K562 (cell line): Measurements from ENCODE around the gene VPS11. TPM values are rescaled to one million over a fixed set of nuclear protein-coding genes. Genes with fewer than 3 reads are reported as not detected.

Experiments used
- ELF1 ChIP-seq: fragments of 200-800 bp; sonication (Bioruptor generic); IDR thresholded peaks from 2 replicates; pipeline ENCODE4 v1.6.1; 2016; ENCODE audit warnings: missing genetic modification characterization, missing compliant biosample characterization
- GABPB2 ChIP-seq: fragments of 250-450 bp; sonication (Bioruptor Pico); conservative IDR thresholded peaks from 2 replicates; pipeline ENCODE4 v1.5.1; 2021; ENCODE audit warnings: mild to moderate bottlenecking
- MAZ ChIP-seq, 2 experiments: fragments of 450-650 bp in 1 of 2; sonication (generic) in 1 of 2; formaldehyde crosslinking; IDR thresholded peaks in 1 of 2; conservative IDR thresholded peaks in 1 of 2; 2 replicates each; pipeline versions ENCODE4 v1.4.0 to v1.5.0; 2020; ENCODE audit warnings: mild to moderate bottlenecking in 1 of 2, missing genetic modification reagents in 1 of 2
- MCM2 ChIP-seq: fragments of 450-650 bp; IDR thresholded peaks from 2 replicates; pipeline ENCODE4 v1.6.1; 2017; ENCODE audit warnings: low read depth, mild to moderate bottlenecking
- NCOA1 ChIP-seq: fragments of 450-650 bp; IDR thresholded peaks from 2 replicates; pipeline ENCODE4 v1.6.1; 2016; ENCODE audit warnings: low read depth
- PRDM10 ChIP-seq: fragments of 450-650 bp; IDR thresholded peaks from 2 replicates; pipeline ENCODE4 v1.6.1; 2018; ENCODE audit not compliant: partially characterized antibody
- RBM14 ChIP-seq: fragments of 200-400 bp; formaldehyde crosslinking; IDR thresholded peaks from 2 replicates; pipeline ENCODE4 v1.6.1; 2018; ENCODE audit warnings: low read depth, mild to moderate bottlenecking, low read length, moderate library complexity, borderline replicate concordance; ENCODE audit not compliant: insufficient read depth
- RHOXF2B ChIP-seq: fragments of 250-450 bp; sonication (Bioruptor Pico); conservative IDR thresholded peaks from 2 replicates; pipeline ENCODE4 v1.5.1; 2021
- STAT5A ChIP-seq: IDR thresholded peaks from 2 replicates; pipeline ENCODE4 v1.6.1; 2012; ENCODE audit warnings: low read length, inconsistent platforms, borderline replicate concordance
- TAF1 ChIP-seq: IDR thresholded peaks from 2 replicates; pipeline ENCODE4 v1.6.1; 2011; ENCODE audit warnings: mild to moderate bottlenecking, low read length, moderate library complexity; ENCODE audit not compliant: insufficient read depth, control insufficient read depth, severe bottlenecking; ENCODE audit errors: extremely low read depth
- THAP12 ChIP-seq: fragments of 250-450 bp; sonication (Bioruptor Pico); IDR thresholded peaks from 2 replicates; pipeline ENCODE4 v1.9.0; 2021; ENCODE audit warnings: mild to moderate bottlenecking, inconsistent platforms
- USF2 ChIP-seq: sonication (generic); formaldehyde crosslinking; IDR thresholded peaks from 2 replicates; pipeline ENCODE4 v1.5.0; 2020; ENCODE audit warnings: missing genetic modification reagents
- ZMIZ1 ChIP-seq, 2 experiments: fragments of 150-350 bp in 1 of 2; IDR thresholded peaks; 2 replicates each; pipeline ENCODE4 v1.6.1; 2012 to 2016; ENCODE audit warnings: low read depth in 2 of 2, low read length in 2 of 2, mild to moderate bottlenecking in 1 of 2, moderate library complexity in 1 of 2
- ZNF143 ChIP-seq: sonication (generic); formaldehyde crosslinking; IDR thresholded peaks from 2 replicates; pipeline ENCODE4 v1.9.0; 2022; ENCODE audit warnings: mild to moderate bottlenecking, missing genetic modification reagents
- ZNF197 ChIP-seq: fragments of 200-800 bp; sonication (Bioruptor generic); IDR thresholded peaks from 2 replicates; pipeline ENCODE4 v1.6.1; 2016; ENCODE audit warnings: low read depth, missing genetic modification characterization, missing compliant biosample characterization
- ZNF589 ChIP-seq: fragments of 200-800 bp; sonication (Bioruptor generic); IDR thresholded peaks from 2 replicates; pipeline ENCODE4 v1.6.1; 2016; ENCODE audit warnings: low read depth, missing genetic modification characterization, missing compliant biosample characterization
- ZNF780A ChIP-seq: fragments of 250-450 bp; sonication (Bioruptor Pico); IDR thresholded peaks from 2 replicates; pipeline ENCODE4 v1.5.0; 2021; ENCODE audit warnings: mild to moderate bottlenecking
- polyA plus RNA-seq, 8 experiments: library from polyadenylated mRNA; depleted of rRNA in 4 of 8; stranded (reverse) in 5 of 8; unstranded in 3 of 8; fragments of >200 nt; fragmentation: Nextera tagmentation in 2 of 8; fragmentation: Illumina TruSeq in 1 of 8; extraction: Ambion mirVana in 2 of 8; extraction: Trizol in 1 of 8; gene quantifications; 2 replicates each; pipeline versions ENCODE4 v1.2.1 to v1.2.3, GENCODE V29; 2011 to 2014; ENCODE audit warnings: inconsistent platforms in 1 of 8, missing spikeins in 1 of 8
- total RNA-seq, 7 experiments: library from RNA; depleted of rRNA in 6 of 7; stranded (reverse); fragments of >200 nt in 6 of 7; fragmentation: Illumina TruSeq in 2 of 7; extraction: Trizol in 2 of 7; gene quantifications; 2 replicates each; pipeline versions ENCODE4 v1.2.1 to v1.2.3, GENCODE V29; 2011 to 2021; ENCODE audit warnings: low replicate concordance in 1 of 7

The VPS11 gene
- total and polyA plus RNA-seq, 9 of the 15 experiments (the other 6 are each of a cell fraction or from before 2014, with no cell fraction given): 14.1 to 35.5 (median 27.5) TPM

GRCh38 chr11:119085437-119085847 is 17.8 kb downstream of the VPS11 start (continued):
- no peak for TF ChIP-seq USF2 (CRISPR knock-in tag)
- no peak for TF ChIP-seq THAP12
- peak; percentile 54; the same call in 1 of the 2 replicates for TF ChIP-seq GABPB2
- peak in 1 of 2 experiments; percentile 91; a peak in 2 of 4 replicates for TF ChIP-seq ZMIZ1 (IDR thresholded peaks at IDR 0.05; ENCODE audit: low read depth in 2 of 2, low read length in 2 of 2)
- peak; percentile 56 for TF ChIP-seq TAF1
- TF ChIP-seq STAT5A: peak; percentile 88
- TF ChIP-seq RHOXF2B (CRISPR knock-in tag): 0 out of 2 replicates have a peak, but pooled peaks have one; percentile 47
- TF ChIP-seq ELF1 (tag): 0 out of 2 replicates have a peak, but pooled peaks have one; percentile 5
- no peak for TF ChIP-seq MCM2
- TF ChIP-seq ZNF589 (CRISPR knock-in tag): peak; percentile 59; the same call in 1 of the 2 replicates
- TF ChIP-seq ZNF780A (CRISPR knock-in tag): no peak
- peak; percentile 55; the same call in 1 of the 2 replicates for TF ChIP-seq NCOA1
- no peak for TF ChIP-seq ZNF197
- peak; percentile 88 for TF ChIP-seq PRDM10
- no peak for TF ChIP-seq ZNF143
- TF ChIP-seq RBM14: no peak
- TF ChIP-seq MAZ (CRISPR knock-in tag; conservative IDR thresholded peaks at IDR 0.05 in 1 of 2, IDR thresholded peaks at IDR 0.05 in 1 of 2): peak in 1 of 2 experiments; percentile 49; a peak in 1 of 4 replicates
